Naive thymus-derived CD4-positive, alpha-beta T cell (primary cell): ENCODE results near the gene ROBO1. TPM values are rescaled to one million over a fixed set of nuclear protein-coding genes. Genes with fewer than 3 reads are reported as not detected.

Source experiments
- ATAC-seq: fragments of 150-1000 bp; cut with Tn5 transposase; 2 replicates; pipeline ENCODE4 v1.10.0; 2021; ENCODE audit warnings: mild to moderate bottlenecking, moderate library complexity
- CTCF ChIA-PET: fragments of 350-600 bp; sonication (Branson Sonifier 250); formaldehyde crosslinking; loops from one replicate; lab custom pipeline; 2021; ENCODE audit warnings: antibody characterized with exemption; lab: Charles Lee
- POLR2A ChIA-PET: fragments of 350-600 bp; sonication (Branson Sonifier 250); formaldehyde crosslinking; loops from one replicate; lab custom pipeline; 2021; ENCODE audit warnings: antibody characterized with exemption, inconsistent platforms; lab: Charles Lee
- DNase-seq, 9 donors: peaks; one replicate each; pipeline versions ENCODE4 v3.0.0 to v3.0.0-alpha.2; 2020 to 2022; ENCODE audit warnings: mixed read lengths in 1 of 9
- H3K27ac ChIP-seq: one replicate; pipeline ENCODE4 v1.7.0; 2013; ENCODE audit warnings: mild to moderate bottlenecking, low read depth, low read length, moderate library complexity
- H3K27me3 ChIP-seq, 2 donors: one replicate each; pipeline ENCODE4 v1.7.0; 2013; ENCODE audit warnings: low read length in 2 of 2, mild to moderate bottlenecking in 2 of 2, moderate library complexity in 2 of 2; ENCODE audit not compliant: control insufficient read depth in 2 of 2, insufficient read depth in 2 of 2
- H3K36me3 ChIP-seq, 3 experiments: 1 replicate in 2 of 3; 2 replicates in 1 of 3; pipeline ENCODE4 v1.7.0; 2013; ENCODE audit warnings: low read length in 3 of 3, mild to moderate bottlenecking in 3 of 3, moderate library complexity in 1 of 3; ENCODE audit not compliant: insufficient read depth in 3 of 3, control insufficient read depth in 2 of 3
- H3K4me1 ChIP-seq, 2 donors: one replicate each; pipeline ENCODE4 v1.7.0; 2013; ENCODE audit warnings: low read length in 2 of 2, mild to moderate bottlenecking in 2 of 2, moderate library complexity in 1 of 2; ENCODE audit not compliant: control insufficient read depth in 2 of 2, insufficient read depth in 2 of 2
- H3K4me3 ChIP-seq: 2 replicates; pipeline ENCODE4 v1.7.0; 2013; ENCODE audit warnings: mild to moderate bottlenecking, low read length
- H3K9me3 ChIP-seq, 3 experiments: 1 replicate in 2 of 3; 2 replicates in 1 of 3; pipeline ENCODE4 v1.7.0; 2013; ENCODE audit warnings: low read length in 3 of 3; ENCODE audit not compliant: control insufficient read depth in 2 of 3
- H3K27ac Mint-ChIP-seq, 9 donors: one replicate each; pipeline ENCODE4 v1.8.0; 2020 to 2022; ENCODE audit warnings: mixed read lengths in 9 of 9, mild to moderate bottlenecking in 8 of 9, moderate library complexity in 5 of 9, inconsistent platforms in 2 of 9
- H3K27me3 Mint-ChIP-seq, 5 donors: one replicate each; pipeline ENCODE4 v1.8.0; 2021 to 2022; ENCODE audit warnings: mixed read lengths in 5 of 5, mild to moderate bottlenecking in 1 of 5
- H3K36me3 Mint-ChIP-seq, 5 donors: one replicate each; pipeline ENCODE4 v1.8.0; 2020 to 2022; ENCODE audit warnings: mixed read lengths in 5 of 5, mild to moderate bottlenecking in 3 of 5, inconsistent platforms in 1 of 5
- H3K4me1 Mint-ChIP-seq, 7 donors: one replicate each; pipeline ENCODE4 v1.8.0; 2020 to 2022; ENCODE audit warnings: mixed read lengths in 7 of 7, mild to moderate bottlenecking in 3 of 7, inconsistent platforms in 1 of 7
- H3K4me3 Mint-ChIP-seq, 10 donors: one replicate each; pipeline ENCODE4 v1.8.0; 2020 to 2022; ENCODE audit warnings: mild to moderate bottlenecking in 10 of 10, mixed read lengths in 10 of 10, moderate library complexity in 6 of 10, inconsistent platforms in 2 of 10
- H3K9me3 Mint-ChIP-seq, 11 donors: one replicate each; pipeline ENCODE4 v1.8.0; 2020 to 2022; ENCODE audit warnings: mixed read lengths in 11 of 11, mild to moderate bottlenecking in 4 of 11, inconsistent platforms in 1 of 11, moderate library complexity in 1 of 11
- intact Hi-C, 2 donors: fragments of 100-400 bp; cut with micrococcal nuclease; formaldehyde crosslinking; loops; one replicate each; pipeline ENCODE4 v1.15.1; 2023
- polyA plus RNA-seq, 2 donors: library from polyadenylated mRNA; unstranded; fragments of 300-500 nt; fragmentation: Illumina TruSeq; gene quantifications; one replicate each; pipeline ENCODE4 v1.2.3, GENCODE V29; 2021
- total RNA-seq, 6 experiments: library from RNA in 5 of 6; stranded (reverse) in 5 of 6; gene quantifications; 1 replicate in 5 of 6; 2 replicates in 1 of 6; pipeline ENCODE4 v1.2.3 and lab custom pipeline; 2021 to 2026

The ROBO1 gene
- total and polyA plus RNA-seq, 7 experiments from 2014 or later: 0.08 to 0.59 (median 0.26) TPM; not detected in 2

DNA sequence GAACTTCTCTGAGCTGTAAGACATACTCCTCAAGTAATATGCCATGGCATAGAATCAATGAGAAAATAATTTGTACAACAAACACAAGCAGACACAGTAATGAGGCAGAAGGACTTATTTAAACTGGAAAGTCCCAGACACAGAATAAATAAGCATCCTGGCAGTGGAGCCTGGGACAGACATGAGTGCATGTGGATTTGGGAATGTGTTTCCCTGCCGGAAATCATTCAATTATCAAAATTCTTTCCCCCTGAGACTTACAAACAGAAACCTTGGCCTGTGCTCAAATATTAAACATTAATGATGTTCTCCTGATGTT lies 520.1 kb downstream of the ROBO1 start:
- Mint-ChIP-seq H3K27me3 (no peaks in the 10 kb centered on the region), H3K4me1 (no peaks in the 10 kb centered on the region), H3K9me3 (peaks cover 1 to 12% (median 5%) of the 10 kb centered on the region in 11 donors), H3K4me3 (no peak overlapping the region), H3K36me3 (no peaks in the 10 kb centered on the region), H3K27ac (no peak overlapping the region)
- H3K27ac ChIP-seq: no peak overlapping the region
- H3K4me3 ChIP-seq: no peak overlapping the region
- POLR2A ChIA-PET: no interaction called here
- H3K4me1 ChIP-seq: no peaks in the 10 kb centered on the region
- DNase-seq: no peak
- H3K36me3 ChIP-seq: no peaks in the 10 kb centered on the region
- no peak for ATAC-seq
- intact Hi-C loops: no loop called here
- CTCF ChIA-PET: no interaction called here
- no peaks in the 10 kb centered on the region for H3K9me3 ChIP-seq
- no peaks in the 10 kb centered on the region for H3K27me3 ChIP-seq

DNA sequence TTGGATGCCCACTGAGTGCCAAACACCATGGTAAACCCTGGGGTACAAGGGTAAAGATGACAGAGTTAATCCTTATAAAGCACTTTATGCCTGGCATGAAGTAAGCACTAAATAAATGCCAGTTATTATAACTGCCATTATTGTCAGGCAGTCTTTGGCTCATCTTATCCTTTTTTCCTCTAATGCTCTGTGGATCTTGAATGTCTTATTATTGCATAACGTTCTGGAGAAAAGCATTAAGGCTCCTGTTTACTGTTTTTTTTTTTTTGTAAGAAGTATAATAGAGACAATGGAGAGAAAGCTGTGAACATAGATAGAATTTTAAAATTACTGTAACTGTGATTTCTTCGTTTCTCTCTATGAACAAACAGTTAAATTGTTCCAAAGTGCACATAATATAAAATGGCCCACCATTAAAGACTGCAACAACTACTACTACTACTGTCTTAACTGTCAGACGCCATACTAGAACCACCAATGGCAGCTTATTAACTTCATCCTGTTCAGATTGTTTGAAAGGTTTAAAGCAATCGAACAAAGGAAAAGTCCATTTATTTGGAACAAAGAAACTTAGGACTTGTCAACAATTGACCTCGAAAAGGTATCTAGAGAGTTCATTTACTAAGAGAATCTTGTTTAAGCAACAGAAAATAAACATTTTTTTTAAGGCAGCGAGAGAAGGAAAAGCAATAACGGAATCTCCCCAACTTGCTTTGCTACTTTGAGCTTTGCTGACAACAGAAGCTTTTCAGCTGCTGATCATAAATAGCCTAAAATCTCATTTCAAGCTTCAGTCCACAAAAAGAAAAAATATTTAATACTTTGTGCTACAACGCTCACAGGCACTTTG lies 520.7 kb downstream of the ROBO1 start:
- ATAC-seq: no peak
- intact Hi-C loops: no loop called here
- Mint-ChIP-seq H3K4me1 (no peaks in the 10 kb centered on the region), H3K9me3 (peaks cover 1 to 12% (median 5%) of the 10 kb centered on the region in 11 donors), H3K27me3 (no peaks in the 10 kb centered on the region), H3K27ac (no peak overlapping the region), H3K36me3 (no peaks in the 10 kb centered on the region), H3K4me3 (no peak overlapping the region)
- DNase-seq: no peak
- Histone ChIP-seq H3K9me3 (no peaks in the 10 kb centered on the region), H3K4me1 (no peaks in the 10 kb centered on the region), H3K27me3 (no peaks in the 10 kb centered on the region), H3K27ac (no peak overlapping the region), H3K4me3 (no peak overlapping the region), H3K36me3 (no peaks in the 10 kb centered on the region)
- POLR2A ChIA-PET: no interaction called here
- CTCF ChIA-PET: no interaction called here

DNA sequence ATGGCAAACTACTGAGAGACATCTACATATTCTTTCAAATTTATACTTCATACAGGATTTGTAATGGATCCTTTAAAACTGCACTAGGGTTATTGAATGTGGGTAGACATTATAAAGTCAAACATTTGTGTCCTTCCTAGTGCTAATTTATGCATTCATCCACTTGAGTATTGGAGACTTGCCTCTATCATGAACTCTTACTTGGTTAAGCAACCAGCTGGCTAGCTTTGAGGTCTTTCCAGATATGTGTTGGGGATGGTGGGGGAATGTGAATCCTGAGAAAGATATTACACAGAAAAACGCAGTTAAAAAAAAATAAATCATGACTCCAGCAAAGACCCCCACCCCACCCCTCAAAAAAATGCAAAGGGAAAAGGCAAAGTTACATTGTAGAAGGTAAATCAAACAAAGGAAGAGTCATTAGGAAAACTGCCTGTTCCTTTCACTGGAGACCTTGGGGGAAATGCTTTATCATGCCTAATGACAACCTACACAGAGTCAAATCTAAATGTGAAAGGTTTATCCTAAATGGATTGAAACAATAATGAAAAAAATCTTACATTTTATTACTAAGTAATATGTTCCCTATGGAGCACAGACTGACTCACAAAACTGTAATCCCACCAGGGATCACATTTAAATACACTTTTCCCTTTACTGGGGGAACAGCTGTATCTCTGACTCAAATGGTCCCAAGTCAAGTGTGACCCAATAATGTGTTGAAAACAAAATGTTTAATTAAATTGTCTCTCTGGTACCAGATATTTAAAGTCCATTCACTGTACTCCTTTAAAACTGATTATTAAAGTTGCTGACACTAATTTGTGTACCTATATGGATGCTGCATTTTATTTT lies 522.3 kb downstream of the ROBO1 start:
- H3K27me3 ChIP-seq: no peaks in the 10 kb centered on the region
- Mint-ChIP-seq H3K36me3 (no peaks in the 10 kb centered on the region), H3K4me1 (no peaks in the 10 kb centered on the region), H3K27me3 (no peaks in the 10 kb centered on the region), H3K9me3 (peaks cover 1 to 12% (median 7%) of the 10 kb centered on the region in 11 donors), H3K27ac (no peak overlapping the region), H3K4me3 (no peak overlapping the region)
- no peak overlapping the region for H3K4me3 ChIP-seq
- ChIA-PET POLR2A (no interaction called here), CTCF (no interaction called here)
- intact Hi-C loops: no loop called here
- no peaks in the 10 kb centered on the region for H3K4me1 ChIP-seq
- H3K36me3 ChIP-seq: no peaks in the 10 kb centered on the region
- no peaks in the 10 kb centered on the region for H3K9me3 ChIP-seq
- ATAC-seq: no peak
- no peak overlapping the region for H3K27ac ChIP-seq
- no peak for DNase-seq

- ATAC-seq (no peak), DNase-seq (no peak)
- no peaks in the 10 kb centered on the region for H3K27me3 Mint-ChIP-seq
- H3K36me3 Mint-ChIP-seq: no peaks in the 10 kb centered on the region
- Histone ChIP-seq H3K4me1 (no peaks in the 10 kb centered on the region), H3K27ac (no peak overlapping the region), H3K9me3 (no peaks in the 10 kb centered on the region), H3K4me3 (no peak overlapping the region), H3K27me3 (no peaks in the 10 kb centered on the region), H3K36me3 (no peaks in the 10 kb centered on the region)
- H3K4me3 Mint-ChIP-seq: no peak overlapping the region
- H3K9me3 Mint-ChIP-seq: peaks cover 0 to 29% (median 3%) of the 10 kb centered on the region in 11 donors
- H3K4me1 Mint-ChIP-seq: no peaks in the 10 kb centered on the region
- ChIA-PET CTCF (no interaction called here), POLR2A (no interaction called here)
- intact Hi-C loops: no loop called here
- H3K27ac Mint-ChIP-seq: no peak overlapping the region
These were observed 531.3 kb downstream of the ROBO1 start for GRCh38 chr3:79236496-79236895.

DNA sequence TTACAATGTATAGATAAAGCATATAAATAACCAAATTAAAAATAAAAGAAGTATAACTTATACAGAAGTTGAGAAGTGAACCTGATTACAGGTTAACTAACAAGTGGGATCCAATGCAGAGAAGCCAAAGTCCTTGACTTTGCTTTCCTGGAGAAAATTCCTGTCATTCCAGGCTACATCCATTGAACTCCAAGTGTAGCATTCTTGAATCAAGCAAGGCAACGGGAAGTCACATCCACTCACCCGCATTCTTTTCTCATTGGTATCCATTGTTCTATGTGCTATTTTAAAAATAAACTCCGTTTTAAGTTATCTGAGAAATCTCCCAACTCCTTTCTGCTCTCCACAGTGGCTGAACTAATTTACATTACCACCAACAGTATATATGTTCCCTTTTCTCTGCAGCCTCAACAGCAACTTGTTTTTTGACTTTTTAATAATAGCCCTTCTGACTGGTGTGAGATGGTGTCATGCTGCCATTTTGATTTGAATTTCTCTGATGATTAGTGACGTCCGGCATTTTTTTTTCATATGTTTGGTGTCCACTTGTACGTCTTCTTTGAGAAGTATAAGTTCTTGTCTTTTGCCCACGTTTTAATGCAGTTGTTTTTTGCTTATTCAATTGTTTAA lies 534.3 kb downstream of the ROBO1 start:
- Mint-ChIP-seq H3K27ac (no peak overlapping the region), H3K4me3 (no peak overlapping the region), H3K27me3 (no peaks in the 10 kb centered on the region), H3K36me3 (no peaks in the 10 kb centered on the region), H3K9me3 (peaks cover 0 to 34% (median 7%) of the 10 kb centered on the region in 11 donors), H3K4me1 (no peaks in the 10 kb centered on the region)
- Histone ChIP-seq H3K36me3 (no peaks in the 10 kb centered on the region), H3K4me3 (no peak overlapping the region), H3K4me1 (no peaks in the 10 kb centered on the region), H3K27me3 (no peaks in the 10 kb centered on the region), H3K9me3 (peaks cover 0 to 6% (median 0%) of the 10 kb centered on the region in 3 experiments), H3K27ac (no peak overlapping the region)
- intact Hi-C loops: no loop called here
- ChIA-PET CTCF (no interaction called here), POLR2A (no interaction called here)
- ATAC-seq: no peak
- DNase-seq: no peak

GRCh38 chr3:79230266-79230665 lies 537.5 kb downstream of the ROBO1 start:
- intact Hi-C loops: no loop called here
- POLR2A ChIA-PET: no interaction called here

More at GRCh38 chr3:79230266-79230665, 537.5 kb downstream of the ROBO1 start:
- no peak overlapping the region for H3K4me3 ChIP-seq
- H3K27ac ChIP-seq: no peak overlapping the region
- Mint-ChIP-seq H3K4me3 (no peak overlapping the region), H3K27me3 (no peaks in the 10 kb centered on the region), H3K36me3 (no peaks in the 10 kb centered on the region), H3K27ac (no peak overlapping the region), H3K4me1 (no peaks in the 10 kb centered on the region), H3K9me3 (peaks cover 0 to 32% (median 12%) of the 10 kb centered on the region in 11 donors)
- no peaks in the 10 kb centered on the region for H3K36me3 ChIP-seq
- CTCF ChIA-PET: no interaction called here
- H3K4me1 ChIP-seq: no peaks in the 10 kb centered on the region
- H3K9me3 ChIP-seq: peaks cover 0 to 6% (median 0%) of the 10 kb centered on the region in 3 experiments
- no peaks in the 10 kb centered on the region for H3K27me3 ChIP-seq
- DNase-seq: no peak
- ATAC-seq: no peak
